ENCODE results near the gene ATP2C2. TPM values are rescaled to one million over a fixed set of nuclear protein-coding genes. Genes with fewer than 3 reads are reported as not detected.

Gene ATP2C2
- total and polyA plus RNA-seq, 2 experiments from 2014 or later, result 2.1 TPM

- TF ChIP-seq ZNF462 (CRISPR knock-in tag; IDR thresholded peaks at IDR 0.05) (no peak), CTCF (conservative IDR thresholded peaks at IDR 0.05; ENCODE audit: low read depth in 2 of 2) (no peak), POLR2AphosphoS5 (IDR thresholded peaks at IDR 0.05; ENCODE audit: low read depth) (no peak), JUNB (IDR thresholded peaks at IDR 0.05; ENCODE audit: unreplicated experiment) (no peak)
These were observed 107.4 kb downstream of the ATP2C2 start (continued) for GRCh38 chr16:84475643-84476240.

DNA sequence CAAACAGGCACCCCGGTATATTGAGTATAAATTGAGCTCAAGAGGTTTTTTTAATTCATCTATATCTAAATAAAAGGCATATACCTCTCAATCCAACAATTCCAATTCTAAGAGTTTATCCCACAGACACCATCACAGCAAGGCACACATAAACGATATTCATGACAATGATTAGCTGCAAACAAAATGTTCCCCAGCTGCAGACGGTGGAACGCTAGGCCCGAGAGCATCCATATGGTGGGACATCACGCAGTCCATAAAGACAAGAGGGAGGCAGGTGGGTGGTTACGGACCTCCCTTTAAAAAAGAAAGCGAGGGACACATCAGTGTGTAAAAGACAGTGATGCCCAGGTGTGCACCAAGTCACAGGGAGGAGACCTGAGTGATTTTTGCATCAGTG, 108.1 kb downstream of the ATP2C2 start:
- ATAC-seq (no peak), DNase-seq (ENCODE audit: low spot score) (no peak)
- Histone ChIP-seq H3K4me1 (ENCODE audit: insufficient read depth) (no peaks in the 10 kb centered on the region), H3F3A (replicated peaks; ENCODE audit: low read depth) (no peaks in the 10 kb centered on the region), H3K36me3 (ENCODE audit: insufficient read depth) (no peaks in the 10 kb centered on the region; the same call in 1 of the 2 replicates), H3K27ac (ENCODE audit: low read depth) (no peak overlapping the region), H3K4me3 (no peak overlapping the region), H3K27me3 (ENCODE audit: insufficient read depth) (no peaks in the 10 kb centered on the region), H3K9me2 (ENCODE audit: insufficient read depth) (0 out of 2 replicates have a peak, but pooled peaks cover 5% of the 10 kb centered on the region), H3K4me2 (no peak overlapping the region), H2AFZ (no peak overlapping the region), H3K79me2 (replicated peaks; ENCODE audit: insufficient read depth) (no peaks in the 10 kb centered on the region), H4K20me1 (replicated peaks; ENCODE audit: insufficient read depth) (no peaks in the 10 kb centered on the region; the same call in 1 of the 2 replicates)
- H3K27ac Mint-ChIP-seq, result no peak overlapping the region
- H3K36me3 Mint-ChIP-seq (ENCODE audit: low read depth), result peaks cover 24% of the 10 kb centered on the region
- no peaks in the 10 kb centered on the region for H3K4me1 Mint-ChIP-seq
- H3K9me3 Mint-ChIP-seq, result peaks cover 22% of the 10 kb centered on the region; the same call in 2 of the 3 replicates
- no peak overlapping the region for H3K4me3 Mint-ChIP-seq
- H3K27me3 Mint-ChIP-seq (ENCODE audit: insufficient read depth, low read depth, poor library complexity), result peaks cover 7% of the 10 kb centered on the region
- TF ChIP-seq, protein P1, sequence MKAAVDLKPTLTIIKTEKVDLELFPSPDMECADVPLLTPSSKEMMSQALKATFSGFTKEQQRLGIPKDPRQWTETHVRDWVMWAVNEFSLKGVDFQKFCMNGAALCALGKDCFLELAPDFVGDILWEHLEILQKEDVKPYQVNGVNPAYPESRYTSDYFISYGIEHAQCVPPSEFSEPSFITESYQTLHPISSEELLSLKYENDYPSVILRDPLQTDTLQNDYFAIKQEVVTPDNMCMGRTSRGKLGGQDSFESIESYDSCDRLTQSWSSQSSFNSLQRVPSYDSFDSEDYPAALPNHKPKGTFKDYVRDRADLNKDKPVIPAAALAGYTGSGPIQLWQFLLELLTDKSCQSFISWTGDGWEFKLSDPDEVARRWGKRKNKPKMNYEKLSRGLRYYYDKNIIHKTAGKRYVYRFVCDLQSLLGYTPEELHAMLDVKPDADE (IDR thresholded peaks at IDR 0.05), result no peak
- TF ChIP-seq CTCF (conservative IDR thresholded peaks at IDR 0.05; ENCODE audit: low read depth in 2 of 2), result no peak
- no peak for TF ChIP-seq EZH2 (IDR thresholded peaks at IDR 0.05; ENCODE audit: low read depth, unreplicated experiment)
- no peak for TF ChIP-seq EZH2phosphoT487 (IDR thresholded peaks at IDR 0.05; ENCODE audit: unreplicated experiment)
- no peak for TF ChIP-seq POLR2AphosphoS5 (IDR thresholded peaks at IDR 0.05; ENCODE audit: low read depth)
